GM18873 (cell line): Measurements from ENCODE around the gene HADH.
"Not testable (repeated sequence)": the region's sequence is repeated elsewhere in the genome, so short reads cannot be mapped to it uniquely, and the experiment has no call there.

Experiments
- ATAC-seq: cut with Tn5 transposase; IDR thresholded peaks from one replicate; pipeline ENCODE4 v1.9.1; 2021; ENCODE audit warnings: mild to moderate bottlenecking, moderate library complexity, moderate number of reproducible peaks; ENCODE audit not compliant: unreplicated experiment, low FRiP score

HADH gene

GRCh38 chr4:108029016-108029720, 39.5 kb downstream of the HADH start:
- no peak for ATAC-seq

GRCh38 chr4:108029731-108030130, 40.0 kb downstream of the HADH start:
- ATAC-seq, result no peak

- ATAC-seq, result peak; percentile 99
Measured at GRCh38 chr4:108030332-108030731, 40.6 kb downstream of the HADH start.

- ATAC-seq, result no peak
Measured at GRCh38 chr4:108031427-108032083, 41.9 kb downstream of the HADH start.

- ATAC-seq, result no peak
Measured at GRCh38 chr4:108033348-108033747, 43.7 kb downstream of the HADH start.

- ATAC-seq, result no peak
Measured at GRCh38 chr4:108034565-108034964, 44.9 kb downstream of the HADH start.

- ATAC-seq, result peak; percentile 42
Measured at GRCh38 chr4:108035691-108036090, 46.0 kb downstream of the HADH start.

- ATAC-seq, result peak; percentile 95
Measured at GRCh38 chr4:108036213-108036612, 46.5 kb downstream of the HADH start.

- ATAC-seq, result no peak
Measured at GRCh38 chr4:108037884-108038283, 48.2 kb downstream of the HADH start.

- no peak for ATAC-seq
Measured at GRCh38 chr4:108042927-108043326, 53.2 kb downstream of the HADH start.

GRCh38 chr4:108043526-108043925, 53.8 kb downstream of the HADH start:
- no peak for ATAC-seq

GRCh38 chr4:108044951-108045686, 55.4 kb downstream of the HADH start:
- ATAC-seq, result no peak

GRCh38 chr4:108045687-108046024, 56.0 kb downstream of the HADH start:
- no peak for ATAC-seq

GRCh38 chr4:108047199-108047598, 57.5 kb downstream of the HADH start:
- ATAC-seq, result no peak

- no peak for ATAC-seq
Measured at GRCh38 chr4:108048157-108048556, 58.5 kb downstream of the HADH start.

- no peak for ATAC-seq
Measured at GRCh38 chr4:108048997-108049396, 59.3 kb downstream of the HADH start.

GRCh38 chr4:108049406-108049805, 59.7 kb downstream of the HADH start:
- ATAC-seq, result no peak

GRCh38 chr4:108050166-108051111, 60.8 kb downstream of the HADH start:
- ATAC-seq, result not testable (repeated sequence)

- ATAC-seq, result no peak
Measured at GRCh38 chr4:108051343-108051742, 61.7 kb downstream of the HADH start.

- no peak for ATAC-seq
Measured at GRCh38 chr4:108052558-108053120, 63.0 kb downstream of the HADH start.
